AG08396 (cell line): ENCODE measurements around the gene GRB10.
"Not testable (repeated sequence)": the region's sequence is repeated elsewhere in the genome, so short reads cannot be mapped to it uniquely, and the experiment has no call there.

ENCODE experiments used
- DNase-seq: peaks from one replicate; pipeline ENCODE4 v3.0.0; 2012; ENCODE audit warnings: low spot score, mixed read lengths

The GRB10 gene

DNA sequence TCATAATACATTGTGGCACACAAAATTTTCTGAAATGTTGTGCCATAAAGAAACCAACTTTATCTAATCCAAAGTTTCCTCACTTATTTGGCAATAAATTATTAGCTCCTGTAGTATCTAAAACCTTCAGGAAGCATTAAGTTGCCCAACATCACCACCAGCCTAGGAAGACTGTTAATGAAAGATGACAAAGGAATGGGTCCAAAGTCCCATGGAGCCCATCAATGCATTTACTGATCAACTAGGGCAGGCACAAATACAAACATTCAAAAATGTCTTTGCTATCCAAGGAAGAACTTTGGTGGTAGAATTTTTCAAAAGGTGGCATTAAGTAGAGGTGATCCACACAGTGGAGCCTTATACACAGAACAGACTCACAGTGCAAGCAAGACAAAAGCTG lies 4.5 kb downstream of the GRB10 start:
- no peak for DNase-seq

DNA sequence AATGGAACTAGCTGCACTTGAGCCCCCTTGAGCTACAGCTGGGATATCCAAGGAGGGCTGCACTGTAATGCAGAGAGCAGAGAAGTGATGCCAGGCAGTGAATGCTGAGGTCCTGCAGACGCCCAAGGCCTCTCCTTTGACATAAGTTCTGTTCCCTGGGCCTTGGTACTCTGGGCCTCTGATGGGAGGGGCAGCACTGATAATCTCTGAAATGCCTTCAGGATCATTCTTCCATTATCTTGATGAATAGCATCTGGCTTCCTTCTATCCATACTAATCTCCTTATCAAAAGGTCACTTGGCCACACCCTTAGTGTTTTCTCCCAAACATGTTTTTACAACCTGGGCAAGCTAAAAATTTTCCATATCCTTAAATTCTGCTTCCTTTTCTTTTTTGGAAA lies 6.9 kb downstream of the GRB10 start:
- no peak for DNase-seq

DNA sequence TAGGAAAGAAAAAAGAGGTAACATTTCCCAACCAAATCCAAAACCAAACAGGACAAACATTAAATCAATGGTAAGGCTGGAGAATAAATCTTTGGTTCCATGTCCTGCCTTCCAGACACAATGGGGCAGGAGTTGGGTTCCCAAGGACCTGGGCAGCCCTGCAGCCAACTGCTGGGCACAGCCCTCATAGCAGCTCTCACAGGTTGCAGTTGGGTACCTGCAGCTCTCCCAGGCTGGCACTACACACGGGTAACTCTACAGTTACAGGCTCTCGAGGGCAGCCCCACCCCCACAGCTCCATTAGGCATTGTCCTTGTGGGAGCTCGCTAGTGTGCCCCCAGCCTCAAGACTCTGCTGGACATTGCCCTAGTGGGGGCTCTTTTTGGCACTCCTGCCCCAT lies 7.5 kb downstream of the GRB10 start:
- DNase-seq = no peak

DNA sequence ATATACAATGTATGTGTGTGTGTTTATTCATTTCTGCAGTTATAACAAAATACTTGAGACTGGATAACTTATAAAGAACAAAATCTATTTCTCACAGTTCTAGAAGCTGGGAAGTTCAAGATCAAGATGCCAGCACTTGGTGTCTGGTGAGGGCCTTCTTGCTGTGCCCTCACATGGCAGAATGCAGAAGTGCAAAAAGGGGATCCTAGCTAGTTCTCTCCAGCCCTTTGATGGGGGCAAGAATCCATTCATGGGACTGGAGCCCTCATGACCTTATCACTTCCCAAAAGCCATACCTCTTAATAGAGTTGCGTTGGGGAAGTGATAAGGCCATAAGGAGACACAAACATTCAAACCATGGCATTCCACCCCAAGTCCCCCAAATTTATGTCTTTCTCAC lies 8.4 kb downstream of the GRB10 start:
- no peak for DNase-seq

DNA sequence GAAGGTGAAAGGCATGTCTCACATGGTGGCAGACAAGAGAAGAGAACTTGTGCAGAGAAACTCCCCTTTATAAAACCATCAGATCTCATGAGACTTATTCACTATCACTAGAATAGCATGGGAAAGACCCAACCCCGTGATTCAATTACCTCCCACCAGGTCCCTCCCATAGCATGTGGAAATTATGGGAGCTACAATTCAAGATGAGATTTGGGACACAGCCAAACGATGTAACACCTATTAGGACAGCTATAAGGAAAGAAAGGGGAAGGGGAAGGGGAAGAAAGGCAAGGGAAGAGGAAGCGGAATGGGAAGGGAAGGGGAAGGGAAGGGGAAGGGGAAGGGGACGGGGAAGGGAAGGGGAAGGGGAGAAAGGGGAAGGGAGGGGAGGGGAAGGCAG lies 9.6 kb downstream of the GRB10 start:
- not testable (repeated sequence) for DNase-seq

DNA sequence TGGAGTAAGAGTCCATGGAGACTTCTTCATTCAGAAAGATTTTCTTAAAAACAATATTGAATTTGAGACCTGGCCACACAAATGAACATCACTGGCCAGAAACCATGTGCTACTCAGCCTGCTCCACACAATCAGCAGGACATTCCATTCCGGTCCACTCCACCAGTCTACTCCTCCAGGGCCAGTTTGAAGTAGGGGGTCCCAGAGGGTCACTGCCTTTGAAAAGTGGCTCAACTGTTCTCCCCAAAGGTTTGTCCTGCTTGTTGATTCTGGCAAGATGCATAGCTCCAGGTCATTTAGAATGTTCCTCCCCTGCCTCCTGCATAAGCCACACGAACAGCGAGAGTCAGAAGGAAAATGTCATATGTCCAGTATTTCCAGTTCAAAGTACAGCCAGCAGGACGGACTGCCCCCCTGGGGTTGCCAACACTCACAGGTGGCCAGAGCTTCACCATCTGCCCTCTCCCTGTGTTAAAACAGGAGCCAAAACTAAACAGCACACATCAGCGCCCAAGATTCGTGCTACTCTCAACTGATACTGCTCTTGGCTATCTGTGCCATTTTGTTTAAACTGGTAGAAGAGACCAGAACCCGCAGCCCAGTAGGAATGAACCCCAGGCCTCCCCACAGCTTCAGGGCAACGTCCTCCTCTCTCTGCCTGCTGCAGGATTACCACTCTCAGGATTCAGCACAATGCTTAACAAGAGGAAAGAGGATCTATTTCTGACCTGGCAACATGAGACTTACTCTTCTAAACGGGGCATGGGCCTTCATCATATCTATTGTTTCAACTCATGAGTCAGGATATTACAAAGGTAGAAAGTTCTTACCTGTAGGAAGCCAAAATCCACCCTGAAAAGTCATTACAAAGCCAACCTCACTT lies 11.3 kb downstream of the GRB10 start:
- DNase-seq = no peak

DNA sequence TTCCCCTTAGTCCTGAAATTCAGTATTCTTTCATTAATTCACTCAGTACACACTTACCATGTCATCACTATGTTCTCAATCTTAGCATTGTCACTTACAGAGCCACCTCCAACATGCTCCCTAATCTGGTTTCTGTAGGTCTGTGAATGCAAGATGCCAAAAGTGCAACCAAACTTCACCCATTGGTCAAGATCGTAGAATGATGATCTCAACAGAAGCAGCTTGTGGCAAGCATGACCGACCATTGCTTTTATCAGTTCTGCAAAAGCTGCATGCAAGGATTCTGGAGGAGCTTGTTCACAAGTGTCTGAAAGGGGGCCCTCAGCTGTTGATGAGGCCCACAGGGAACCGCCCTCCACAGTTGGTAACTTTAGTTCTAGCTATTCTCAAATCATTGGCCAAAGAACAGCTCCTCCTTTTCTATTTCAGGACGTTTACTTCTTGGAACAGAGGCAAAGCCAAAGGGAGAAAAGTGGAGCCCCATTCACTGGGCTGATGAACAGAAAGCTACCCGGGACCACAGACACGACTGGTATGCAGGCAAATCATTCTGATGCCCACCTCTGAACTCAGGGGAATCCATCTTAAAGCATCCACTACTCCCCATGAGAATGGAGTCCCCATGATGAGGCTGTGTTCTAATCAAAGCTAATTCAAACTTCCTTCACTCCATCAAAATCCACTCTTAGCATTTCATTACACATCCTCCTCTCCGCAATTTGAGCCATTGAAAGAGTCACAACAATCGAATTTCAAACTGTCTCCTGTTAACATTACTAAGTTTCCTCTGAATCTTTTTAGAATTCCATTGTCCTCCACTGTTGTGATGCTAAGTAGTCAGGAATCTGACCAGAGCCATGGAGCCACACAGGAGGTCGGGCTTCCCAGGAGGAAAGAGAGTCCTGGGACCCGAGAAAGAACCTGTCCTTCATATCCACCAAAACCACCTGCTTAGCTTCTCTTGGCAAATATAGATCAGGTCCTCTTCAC lies 13.9 kb downstream of the GRB10 start:
- no peak for DNase-seq

DNA sequence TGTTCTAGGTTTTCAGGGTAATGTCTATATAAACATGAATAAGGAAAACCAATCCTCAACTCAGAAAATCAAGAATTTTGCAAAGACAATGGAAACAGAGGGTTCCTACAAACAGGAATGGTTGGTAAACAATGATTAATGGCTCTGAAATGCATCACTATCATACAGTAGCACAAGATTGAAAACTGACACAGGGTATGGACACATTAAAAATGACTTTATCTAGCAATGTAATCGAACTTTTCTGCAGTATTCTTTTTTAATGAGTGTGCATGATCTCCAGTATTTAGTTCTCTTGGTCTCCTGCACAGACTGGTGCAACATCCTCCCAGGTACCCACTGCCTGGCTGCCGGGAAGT lies 15.9 kb downstream of the GRB10 start:
- DNase-seq = no peak

DNA sequence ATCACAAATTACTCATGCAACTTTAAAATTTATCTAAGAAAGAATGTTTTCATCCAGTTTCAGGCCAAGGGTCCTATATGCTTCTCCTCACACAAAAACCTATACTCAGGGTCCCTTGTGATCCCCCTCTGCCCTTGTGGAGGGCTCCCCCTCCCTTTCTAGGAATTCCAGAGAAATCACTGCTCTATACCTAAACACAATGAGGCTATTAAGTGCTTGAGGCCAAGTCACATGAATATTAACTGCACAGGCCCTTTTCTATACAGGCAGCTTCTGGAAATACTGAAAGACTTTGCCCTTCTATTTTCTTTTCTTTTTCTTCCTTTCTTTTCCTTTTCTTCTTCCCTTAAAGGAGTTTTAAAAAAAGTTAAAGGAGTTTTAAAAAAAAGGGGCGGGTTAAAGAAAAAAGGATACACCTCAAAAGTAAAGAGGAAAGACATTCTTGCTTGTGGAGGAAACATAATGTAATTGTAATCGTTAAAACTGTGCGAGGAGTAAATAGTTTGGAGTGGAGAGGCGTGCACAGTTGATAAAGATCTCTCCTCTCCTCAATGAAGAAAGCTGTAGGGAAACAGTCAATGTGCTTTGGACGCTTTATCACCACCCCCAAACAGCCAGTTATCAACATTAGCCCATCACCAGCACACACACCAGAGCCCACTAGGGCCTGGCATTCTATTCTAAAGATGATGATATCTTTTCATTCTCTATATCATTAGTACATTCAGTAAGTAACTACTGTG lies 16.4 kb downstream of the GRB10 start:
- no peak for DNase-seq

DNA sequence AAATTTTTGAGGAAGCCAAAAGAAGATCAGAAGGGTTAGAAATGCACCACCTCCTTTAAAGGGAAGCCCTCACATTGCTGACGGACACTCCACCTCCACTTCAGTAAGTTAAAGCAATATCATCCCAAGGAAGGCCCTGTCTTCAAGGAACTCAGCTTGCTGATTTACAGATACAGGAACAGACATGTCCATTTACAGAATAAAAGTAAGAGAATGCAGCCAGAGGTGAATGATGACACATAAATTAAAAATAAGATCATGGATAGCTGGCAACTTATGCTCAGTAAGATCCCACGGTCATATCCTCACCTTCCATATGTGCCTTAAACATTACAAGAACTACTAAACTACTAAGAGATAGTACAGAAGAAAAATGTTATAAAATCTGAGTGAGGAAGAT lies 20.4 kb downstream of the GRB10 start:
- DNase-seq = no peak

DNA sequence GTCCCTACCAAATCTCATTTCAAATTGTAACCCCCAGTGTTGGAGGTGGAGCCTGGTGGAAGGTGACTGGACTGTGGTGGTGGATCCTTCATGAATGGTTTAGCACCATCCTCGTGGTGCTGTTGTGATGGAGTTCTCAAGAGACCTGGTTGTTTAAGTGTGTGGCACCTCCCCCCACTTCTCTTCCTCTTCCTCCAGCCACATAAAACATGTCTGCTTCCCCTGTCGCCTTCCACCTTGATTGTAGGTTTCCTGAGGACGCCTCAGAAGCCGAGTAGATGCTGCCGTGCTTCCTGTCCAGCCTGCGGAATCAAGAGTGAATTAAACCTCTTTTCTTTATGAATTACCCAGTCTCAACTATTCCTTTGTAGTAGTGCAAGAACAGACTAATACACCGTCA lies 21.0 kb downstream of the GRB10 start:
- DNase-seq = no peak

DNA sequence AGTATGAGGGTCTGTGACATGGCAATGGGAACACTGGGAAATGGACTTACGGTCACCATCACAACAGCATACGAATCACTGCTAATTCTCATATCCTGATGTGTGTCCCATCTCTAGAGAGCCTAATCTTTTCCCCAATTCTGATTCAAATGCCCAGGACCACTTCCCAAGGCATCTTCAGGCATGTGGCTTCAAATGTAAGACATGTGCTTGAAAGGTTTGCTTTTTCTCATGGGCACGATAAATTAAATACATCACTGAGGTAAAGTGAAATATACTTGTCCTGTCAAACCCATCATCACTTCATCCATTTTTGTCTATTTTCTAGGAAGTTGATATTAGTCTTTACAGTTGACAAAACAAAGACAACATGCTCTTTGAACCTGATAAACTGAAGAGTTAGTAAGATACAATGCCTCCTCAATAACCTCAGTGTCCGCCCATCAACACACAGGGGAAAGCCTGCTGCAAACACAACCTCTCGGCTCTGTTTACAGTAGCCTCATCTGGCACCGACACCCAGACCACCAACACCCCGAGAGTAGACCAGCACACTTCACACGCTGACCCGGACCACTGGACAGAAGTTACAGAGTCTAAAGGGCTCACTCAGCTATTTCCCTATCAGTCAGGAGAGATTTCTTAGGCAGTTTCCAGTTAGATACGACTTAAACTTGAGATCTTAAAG lies 24.8 kb downstream of the GRB10 start:
- no peak for DNase-seq

DNA sequence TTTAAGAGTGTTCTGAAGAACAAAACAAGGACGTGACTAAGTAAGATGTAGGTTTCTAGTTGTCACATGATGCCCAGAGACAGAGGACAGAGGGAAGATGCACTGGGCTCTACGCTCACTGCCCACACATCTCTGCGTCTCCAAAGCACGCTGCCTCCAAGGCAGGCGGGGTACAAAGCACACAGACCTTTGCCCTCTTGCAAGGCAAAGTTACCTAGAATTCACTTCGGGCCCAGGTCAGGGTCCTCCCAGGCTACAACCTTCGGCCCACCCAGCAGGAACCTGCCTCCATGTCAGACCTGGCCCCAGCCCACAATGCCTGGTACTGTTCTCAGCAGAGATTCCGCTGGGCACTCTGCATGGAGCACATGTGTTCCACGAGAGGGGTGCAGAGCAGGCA lies 26.5 kb downstream of the GRB10 start:
- no peak for DNase-seq

DNA sequence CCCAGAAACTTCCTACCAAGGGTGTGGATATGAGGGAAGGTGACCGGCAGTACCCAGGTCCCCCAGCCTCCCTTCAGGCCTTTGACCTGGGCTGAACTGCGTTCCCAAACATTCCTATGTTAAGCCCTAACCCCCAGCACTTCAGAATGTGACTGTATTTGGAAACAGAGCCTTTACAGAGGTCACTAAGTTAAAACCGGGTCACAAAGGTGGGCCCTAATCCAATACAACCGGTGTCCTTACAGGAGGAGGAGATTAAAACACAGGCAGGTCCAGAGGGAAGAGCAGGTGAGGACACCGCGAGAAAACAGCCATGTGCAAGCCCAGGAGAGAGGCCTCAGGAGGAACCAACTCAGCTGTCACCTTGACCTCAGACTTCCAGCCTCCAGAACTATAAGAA lies 28.0 kb downstream of the GRB10 start:
- no peak for DNase-seq

DNA sequence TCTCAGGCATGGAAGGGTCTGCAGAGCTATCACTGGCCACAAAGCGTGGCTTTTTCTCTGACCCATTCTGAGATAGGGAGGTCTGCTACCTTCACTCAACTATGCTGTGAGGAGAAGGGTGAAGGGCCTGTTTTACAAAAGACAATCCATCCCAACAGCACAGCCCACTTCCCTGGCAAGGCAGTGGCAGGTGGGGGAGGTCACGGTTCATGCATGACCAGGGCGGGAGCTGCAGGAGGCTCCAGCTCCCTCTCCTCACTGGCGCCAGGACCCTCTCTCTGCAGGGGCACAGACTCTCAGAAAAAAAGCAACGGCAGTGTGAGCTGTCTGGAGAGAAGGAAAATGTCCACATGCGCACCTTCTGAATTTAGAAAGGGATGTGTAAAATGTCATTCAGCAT lies 28.5 kb downstream of the GRB10 start:
- no peak for DNase-seq

DNA sequence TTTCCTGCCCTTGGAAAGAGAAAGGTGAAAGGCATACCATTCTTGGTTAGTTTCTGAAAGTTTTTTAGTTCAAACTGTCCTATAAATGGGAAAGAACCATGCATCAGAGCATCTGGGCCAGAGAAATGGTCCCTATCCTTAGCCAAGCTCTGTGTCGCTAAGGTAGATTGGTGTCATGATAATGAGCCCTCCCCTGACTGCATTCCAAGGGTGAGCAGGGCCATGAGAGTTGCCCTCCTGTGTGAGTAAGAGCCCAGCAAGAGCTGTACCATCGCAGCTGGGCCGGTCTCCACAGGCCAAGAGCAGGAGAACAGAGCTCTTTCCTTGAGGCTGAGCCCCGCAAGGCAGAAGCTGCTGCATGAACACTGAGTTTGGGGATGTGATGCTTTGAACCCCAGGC lies 30.3 kb downstream of the GRB10 start:
- no peak for DNase-seq

DNA sequence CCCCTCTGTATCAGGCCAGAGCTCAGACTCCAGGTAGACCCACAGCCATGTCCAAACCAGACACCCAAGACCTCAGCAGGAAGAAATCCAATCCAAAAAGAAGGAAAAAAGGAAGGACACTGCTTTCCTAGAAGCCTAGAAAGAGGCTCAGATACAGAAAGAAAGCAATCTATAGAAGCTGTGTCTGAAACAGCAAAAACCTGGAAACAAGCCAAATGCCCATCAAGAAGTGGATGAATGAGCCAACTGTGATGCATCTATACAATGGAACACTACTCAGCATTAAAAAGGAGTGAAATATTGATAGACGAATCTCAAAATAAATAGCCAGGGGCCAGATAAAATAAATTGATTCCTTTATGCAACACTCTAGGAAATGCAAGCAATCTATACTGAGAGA lies 31.6 kb downstream of the GRB10 start:
- no peak for DNase-seq

DNA sequence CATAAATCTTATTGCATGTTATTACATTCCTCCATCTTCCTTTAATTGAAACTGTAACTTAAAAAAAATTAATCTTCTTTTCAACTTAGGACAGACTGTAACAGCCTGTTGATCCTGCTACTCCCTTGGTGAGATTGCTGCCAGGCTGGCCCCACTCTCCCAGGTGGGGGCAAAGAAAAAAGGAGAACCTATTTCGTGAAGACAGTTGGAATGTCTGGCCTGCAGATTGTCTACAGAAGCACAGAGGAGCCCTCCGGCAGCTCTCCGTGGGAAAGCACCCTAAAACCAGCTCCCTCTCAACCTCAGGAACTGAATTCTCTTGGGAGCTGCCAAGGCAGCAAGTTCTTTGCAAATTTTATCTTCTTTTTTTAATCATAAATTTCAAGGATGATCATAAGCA lies 32.8 kb downstream of the GRB10 start:
- DNase-seq = no peak

DNA sequence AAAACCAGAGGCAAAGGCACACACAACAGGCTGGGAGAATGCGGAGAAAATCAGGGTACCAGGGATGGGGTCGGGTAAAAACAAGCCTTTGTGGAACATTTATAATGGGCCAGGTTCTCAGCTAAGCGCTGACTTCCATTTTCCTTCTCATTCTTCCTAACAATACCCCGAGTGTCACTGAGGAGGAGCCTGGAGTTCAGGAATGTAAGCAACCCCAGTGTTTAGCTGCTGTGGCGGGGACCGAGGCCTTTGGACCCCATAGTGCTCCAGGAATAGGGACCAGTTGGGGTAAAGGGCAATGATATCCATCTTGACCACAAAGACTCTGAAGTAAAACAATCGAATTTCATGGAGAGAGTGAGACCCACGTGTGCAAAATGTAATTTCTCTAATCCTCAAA lies 34.2 kb downstream of the GRB10 start:
- no peak for DNase-seq

DNA sequence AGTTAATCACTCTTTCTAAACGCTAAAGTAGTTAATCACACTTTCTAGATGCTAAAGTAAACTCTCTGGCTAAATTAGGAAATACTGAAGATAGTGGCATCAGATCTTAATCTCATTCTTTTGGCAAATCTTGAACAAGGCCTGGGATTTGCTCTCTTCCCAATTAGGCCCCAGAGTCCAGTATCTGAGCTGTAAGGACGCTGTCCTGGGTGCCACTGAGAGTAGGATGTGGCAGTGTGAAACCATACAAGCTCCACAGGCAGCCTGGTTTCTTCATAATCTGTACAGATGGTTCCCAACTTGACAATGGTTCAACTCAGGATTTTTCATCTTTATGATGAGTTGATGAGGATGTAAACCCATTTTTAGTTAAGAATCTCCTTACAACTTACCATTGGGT lies 36.9 kb downstream of the GRB10 start:
- DNase-seq = no peak

DNA sequence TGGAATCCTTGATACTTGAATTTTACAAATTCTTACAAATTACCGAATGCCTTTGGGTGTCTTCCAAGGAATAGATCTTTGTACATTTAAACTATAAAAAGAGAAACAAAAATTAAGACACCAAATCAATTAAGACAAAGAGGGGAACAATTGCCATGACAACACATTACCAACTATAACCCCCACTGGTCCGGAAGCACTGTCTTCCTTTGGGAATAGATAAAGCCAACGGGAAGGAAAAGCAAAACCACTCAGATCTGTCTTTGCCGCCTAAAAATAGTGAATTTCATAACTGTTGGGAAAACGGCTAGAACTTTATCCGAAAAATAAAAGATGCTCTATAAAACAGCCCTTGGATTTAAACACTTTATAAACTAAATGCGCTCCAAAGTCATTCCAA lies 37.4 kb downstream of the GRB10 start:
- DNase-seq = no peak

DNA sequence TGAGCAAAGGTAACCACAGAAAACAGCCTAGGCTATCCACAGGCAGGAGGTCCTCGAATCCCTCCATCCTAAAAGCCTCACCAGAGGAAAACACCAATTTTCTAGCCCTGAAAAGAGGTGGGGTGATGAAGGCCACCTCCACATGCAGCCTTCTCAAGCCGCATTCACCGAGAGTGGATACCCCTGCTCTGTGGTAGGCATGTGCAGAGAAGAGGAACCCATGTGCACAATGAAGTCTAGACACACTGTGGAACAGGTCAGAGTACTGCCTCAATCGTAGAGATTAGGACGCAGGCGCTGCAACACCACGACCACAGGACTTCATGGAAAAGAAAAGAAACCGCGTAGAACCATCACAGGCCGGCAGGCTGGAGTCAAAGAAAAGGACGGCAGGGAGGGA lies 38.8 kb downstream of the GRB10 start:
- DNase-seq = no peak
